Activated naive CD4-positive, alpha-beta T cell (primary cell): ENCODE results near the gene GANC.
"Not testable (repeated sequence)": the region's sequence is repeated elsewhere in the genome, so short reads cannot be mapped to it uniquely, and the experiment has no call there.

Experiments
- DNase-seq, 4 experiments: peaks; one replicate each; lab custom pipeline; 2025; lab: John Stamatoyannopoulos, UW

The GANC gene

GRCh38 chr15:42284551-42284950 is 11.6 kb downstream of the GANC start:
- DNase-seq: no peak

GRCh38 chr15:42285034-42285433 is 12.0 kb downstream of the GANC start:
- no peak for DNase-seq

- no peak for DNase-seq
Observed at GRCh38 chr15:42286445-42287029, 13.5 kb downstream of the GANC start.

- DNase-seq: no peak
Observed at GRCh38 chr15:42287931-42288330, 14.9 kb downstream of the GANC start.

- no peak for DNase-seq
Observed at GRCh38 chr15:42289166-42289565, 16.2 kb downstream of the GANC start.

- DNase-seq: not testable (repeated sequence)
Observed at GRCh38 chr15:42301004-42301403, 28.0 kb downstream of the GANC start.

- DNase-seq: no peak
Observed at GRCh38 chr15:42306681-42307080, 33.7 kb downstream of the GANC start.

GRCh38 chr15:42313463-42313862 is 40.5 kb downstream of the GANC start:
- no peak for DNase-seq

GRCh38 chr15:42314818-42315217 is 41.8 kb downstream of the GANC start:
- no peak for DNase-seq

- DNase-seq: no peak
Observed at GRCh38 chr15:42315521-42315920, 42.5 kb downstream of the GANC start.

- not testable (repeated sequence) for DNase-seq
Observed at GRCh38 chr15:42316282-42316805, 43.3 kb downstream of the GANC start.

GRCh38 chr15:42319206-42319605 is 46.2 kb downstream of the GANC start:
- DNase-seq: no peak

- no peak for DNase-seq
Observed at GRCh38 chr15:42324308-42324707, 51.3 kb downstream of the GANC start.

GRCh38 chr15:42329161-42329560 is 56.2 kb downstream of the GANC start:
- no peak for DNase-seq

- no peak for DNase-seq
Observed at GRCh38 chr15:42329992-42330391, 57.0 kb downstream of the GANC start.

- no peak for DNase-seq
Observed at GRCh38 chr15:42331235-42331634, 58.2 kb downstream of the GANC start.

GRCh38 chr15:42332331-42332730 is 59.3 kb downstream of the GANC start:
- no peak for DNase-seq

GRCh38 chr15:42335074-42335473 is 62.1 kb downstream of the GANC start:
- no peak for DNase-seq

GRCh38 chr15:42336650-42337049 is 63.6 kb downstream of the GANC start:
- not testable (repeated sequence) for DNase-seq

GRCh38 chr15:42337104-42337503 is 64.1 kb downstream of the GANC start:
- not testable (repeated sequence) for DNase-seq

- no peak for DNase-seq
Observed at GRCh38 chr15:42338500-42338899, 65.5 kb downstream of the GANC start.

GRCh38 chr15:42343596-42344232 is 70.7 kb downstream of the GANC start:
- no peak for DNase-seq

- DNase-seq: no peak
Observed at GRCh38 chr15:42344763-42345162, 71.8 kb downstream of the GANC start.

- DNase-seq: no peak
Observed at GRCh38 chr15:42345504-42345903, 72.5 kb downstream of the GANC start.
